Measurements from ENCODE around the gene TAS2R31.
"Not testable (repeated sequence)": the region's sequence is repeated elsewhere in the genome, so short reads cannot be mapped to it uniquely, and the experiment has no call there.

TAS2R31 gene, protein sequence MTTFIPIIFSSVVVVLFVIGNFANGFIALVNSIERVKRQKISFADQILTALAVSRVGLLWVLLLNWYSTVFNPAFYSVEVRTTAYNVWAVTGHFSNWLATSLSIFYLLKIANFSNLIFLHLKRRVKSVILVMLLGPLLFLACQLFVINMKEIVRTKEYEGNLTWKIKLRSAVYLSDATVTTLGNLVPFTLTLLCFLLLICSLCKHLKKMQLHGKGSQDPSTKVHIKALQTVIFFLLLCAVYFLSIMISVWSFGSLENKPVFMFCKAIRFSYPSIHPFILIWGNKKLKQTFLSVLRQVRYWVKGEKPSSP

DNA sequence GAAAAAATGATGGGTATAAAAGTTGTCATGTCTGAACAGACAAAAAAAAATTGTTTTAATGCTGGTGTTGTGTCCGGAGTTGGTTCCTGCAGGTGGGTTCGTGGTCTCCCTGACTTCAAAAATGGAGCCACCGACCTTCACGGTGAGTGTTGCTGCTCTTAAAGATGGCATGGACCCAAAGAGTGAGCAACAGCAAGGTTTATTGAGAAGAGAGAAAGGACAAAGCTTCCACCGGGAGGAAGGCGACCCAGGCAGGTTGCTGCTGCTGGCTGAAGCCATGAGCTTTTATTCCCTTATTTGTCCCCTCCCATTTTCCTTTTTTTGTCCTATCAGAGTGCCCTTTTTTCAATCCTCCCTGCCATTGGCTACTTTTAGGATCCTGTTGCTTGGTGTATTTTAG is at the start of gene TAS2R31:
Gene TAS2R31 (minus strand): TSS at position 101 of the 400 bp plus-strand sequence. CDS start 72 bp downstream, at position 29.
- DNase-seq = no peak

DNA sequence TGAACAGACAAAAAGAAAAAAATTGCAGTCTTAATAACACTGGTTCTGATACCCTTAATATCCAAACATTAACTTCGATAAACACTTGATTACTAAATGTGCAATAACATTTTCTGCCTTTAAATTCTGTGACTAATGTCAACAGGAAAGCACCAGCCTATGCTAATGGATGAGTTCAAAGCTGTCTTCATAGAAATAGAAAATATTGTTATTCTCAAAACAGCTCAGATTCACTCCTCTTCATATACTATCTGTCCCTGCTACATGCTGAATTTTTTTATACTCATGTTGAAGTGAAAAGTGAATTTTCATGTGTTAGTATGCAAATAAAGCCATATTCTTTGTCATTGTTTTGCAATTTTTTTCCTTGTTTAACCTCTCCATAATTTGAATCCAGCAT is 47.0 kb upstream of the TAS2R31 start:
- DNase-seq = no peak

DNA sequence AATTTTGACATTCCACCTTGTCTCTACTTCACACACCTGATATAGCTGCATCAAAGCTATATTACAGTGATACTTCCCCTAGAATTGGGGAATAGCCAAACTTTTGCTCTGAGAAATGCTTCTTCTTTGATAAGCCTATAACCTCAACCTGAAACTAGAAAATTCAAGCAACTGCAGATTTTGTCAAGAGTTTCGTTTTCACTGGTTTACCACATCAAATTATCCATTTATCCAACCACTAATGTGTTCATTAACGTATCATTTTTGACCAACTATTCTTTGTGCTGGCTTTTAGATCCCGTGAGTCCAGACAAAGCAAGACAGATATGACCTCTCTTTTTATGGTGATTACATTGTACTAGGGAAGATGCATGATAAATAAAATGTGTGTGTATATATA is 44.4 kb upstream of the TAS2R31 start:
- DNase-seq = no peak

DNA sequence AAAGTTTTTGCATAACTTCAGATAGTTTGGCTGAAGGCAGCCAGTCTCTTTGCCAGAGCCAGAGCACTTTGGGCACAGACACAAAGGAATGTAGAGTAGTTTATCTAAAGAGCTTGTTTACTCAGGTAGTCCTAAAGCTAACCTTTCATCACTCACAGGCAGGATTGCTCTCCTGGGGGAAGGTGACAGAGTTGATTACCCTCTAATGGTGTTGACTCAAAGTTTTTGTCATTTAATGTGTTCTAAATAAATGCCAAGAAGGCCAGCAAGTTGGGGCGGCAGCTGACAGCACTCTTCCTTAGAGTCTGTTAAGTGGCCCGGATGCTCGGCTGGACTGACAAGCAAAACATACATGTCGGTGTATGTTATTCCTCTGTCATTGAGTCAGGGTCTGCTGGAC is 40.2 kb upstream of the TAS2R31 start:
- no peak for DNase-seq

DNA sequence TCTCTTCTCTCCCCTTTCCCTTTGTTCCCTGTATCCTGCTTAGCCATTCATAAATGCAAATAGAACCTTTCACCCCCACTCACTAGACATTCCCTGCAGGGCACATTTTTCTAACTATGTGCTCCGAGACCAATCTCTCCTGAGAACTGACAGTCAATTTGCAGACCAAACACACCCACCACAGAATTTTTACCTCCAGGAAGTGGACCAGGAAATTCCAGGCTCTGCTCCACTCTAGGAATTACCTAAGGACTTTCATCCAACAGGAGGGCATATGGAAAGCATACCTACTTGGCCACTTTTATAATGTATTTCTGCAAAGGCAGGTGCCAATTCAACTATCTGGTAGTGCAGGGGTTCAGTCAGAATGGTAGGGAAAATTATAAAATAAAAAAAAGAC is 39.8 kb upstream of the TAS2R31 start:
- no peak for DNase-seq

DNA sequence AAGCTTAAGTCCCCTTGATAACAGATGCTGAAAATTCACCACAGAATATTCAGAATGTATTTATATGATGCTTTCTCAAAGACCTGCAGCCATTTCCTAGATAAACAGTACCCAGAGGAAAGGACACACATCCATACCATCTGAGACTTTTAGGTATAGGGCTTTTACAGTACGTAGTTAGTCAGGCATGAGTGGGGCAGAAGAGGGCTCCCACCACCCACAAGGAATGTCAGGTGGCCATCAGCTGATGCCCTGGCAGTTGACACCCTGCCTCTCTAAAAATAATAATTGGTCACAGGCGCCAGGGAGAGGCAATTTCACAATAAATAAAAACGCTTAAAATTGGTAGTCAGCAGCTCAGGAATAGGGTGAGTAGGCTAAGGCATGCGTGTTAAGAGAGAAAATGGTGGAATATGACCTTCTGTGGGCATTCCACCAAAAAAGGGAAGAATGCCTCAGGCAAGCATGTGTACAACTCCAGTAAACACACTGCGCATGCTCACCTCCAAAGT is 38.7 kb upstream of the TAS2R31 start:
- no peak for DNase-seq

DNA sequence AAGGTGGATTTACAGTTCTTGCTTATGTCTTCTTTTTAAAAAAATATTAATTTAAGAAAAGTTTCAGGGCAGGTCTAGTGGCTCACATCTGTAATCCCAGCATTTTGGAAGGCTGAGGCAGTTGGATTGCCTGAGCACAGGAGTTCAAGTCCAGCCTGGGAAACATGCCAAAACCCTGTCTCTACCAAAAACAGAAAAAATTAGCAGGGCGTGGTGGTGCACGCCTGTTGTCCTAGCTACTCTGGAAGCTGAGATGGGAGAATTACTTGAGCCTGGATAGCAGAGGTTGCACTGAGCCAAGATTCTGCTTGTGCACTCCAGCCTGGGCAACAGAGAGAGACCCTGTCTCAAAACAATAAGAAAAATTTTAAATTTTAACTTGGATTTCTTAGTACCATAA is 36.3 kb upstream of the TAS2R31 start:
- DNase-seq = no peak

DNA sequence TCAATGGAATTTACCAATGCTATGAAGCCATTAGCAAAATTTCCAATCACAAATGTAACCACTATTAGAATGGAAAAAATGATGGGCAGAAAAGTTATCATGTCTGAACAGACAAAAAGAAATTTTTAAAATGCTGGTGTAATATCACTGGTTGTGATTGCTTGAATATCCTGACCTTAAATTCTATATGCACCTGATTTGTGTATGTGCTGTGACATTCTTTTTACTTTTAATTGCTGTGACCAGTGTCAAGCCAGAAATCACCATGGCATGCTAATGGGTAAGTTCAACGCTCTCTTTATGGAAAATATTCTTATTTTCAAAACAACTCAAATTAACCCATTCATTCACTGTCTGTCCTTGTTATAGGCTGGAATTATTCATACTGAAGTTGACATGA is 31.0 kb upstream of the TAS2R31 start, which contains the start of gene TAS2R46:
Gene TAS2R46 (minus strand): TSS at position 101 of the 400 bp plus-strand sequence. CDS start 0 bp downstream, at position 101.
- not testable (repeated sequence) for DNase-seq

DNA sequence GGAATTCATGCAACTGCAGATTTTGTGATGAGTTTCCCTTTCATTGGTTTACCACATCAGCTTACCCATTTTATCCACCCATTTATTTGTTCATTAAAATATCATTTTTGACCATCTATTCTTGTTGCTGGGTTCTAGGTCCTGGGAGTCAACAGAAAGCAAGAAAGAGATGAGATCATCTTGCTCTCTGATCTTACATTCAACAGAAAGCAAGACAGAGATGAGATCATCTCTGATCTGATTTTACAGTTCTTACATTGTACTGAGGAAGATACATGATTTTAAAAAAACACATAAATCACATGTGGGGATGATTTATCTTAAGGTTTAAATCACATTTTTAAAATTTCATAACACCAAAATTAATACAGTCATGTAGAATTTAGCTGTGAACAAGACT is 28.6 kb upstream of the TAS2R31 start:
- DNase-seq = no peak

DNA sequence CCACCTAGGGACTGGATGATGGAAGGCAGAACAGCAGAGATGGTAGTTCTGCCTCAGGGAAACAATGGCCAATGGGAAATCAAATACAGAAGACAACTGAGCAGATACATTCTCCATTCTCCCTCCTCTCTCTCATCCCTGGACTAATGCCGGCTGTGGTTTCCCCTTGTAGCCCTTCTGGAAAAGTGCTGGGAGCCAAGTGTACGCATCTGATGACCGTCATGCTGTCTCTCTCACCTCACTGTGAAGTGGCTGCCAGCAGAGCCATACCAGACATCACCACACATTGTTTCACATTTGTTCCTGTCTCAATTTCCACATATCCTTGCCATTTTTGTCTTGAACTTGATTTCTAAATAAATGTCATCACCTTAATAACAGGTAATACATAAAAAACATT is 27.8 kb upstream of the TAS2R31 start:
- no peak for DNase-seq

DNA sequence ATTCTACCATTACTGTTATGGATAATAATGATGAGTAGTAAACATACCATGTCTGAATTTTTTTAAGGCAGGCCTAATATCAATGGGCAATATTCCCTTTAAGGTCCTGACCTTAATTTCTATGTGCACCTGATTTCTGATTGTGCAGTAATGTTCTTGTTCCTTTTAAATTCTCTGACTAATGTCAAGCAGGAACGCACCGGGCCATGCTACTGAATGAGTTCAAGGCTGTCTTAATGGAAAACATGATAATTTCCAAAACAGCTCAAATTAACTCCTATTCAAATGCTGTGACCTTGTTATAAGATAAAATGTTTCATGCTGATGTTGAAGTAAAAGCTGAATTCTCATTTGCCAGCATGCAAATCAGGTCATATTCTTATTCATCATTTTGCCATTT is 24.1 kb upstream of the TAS2R31 start:
- no peak for DNase-seq

DNA sequence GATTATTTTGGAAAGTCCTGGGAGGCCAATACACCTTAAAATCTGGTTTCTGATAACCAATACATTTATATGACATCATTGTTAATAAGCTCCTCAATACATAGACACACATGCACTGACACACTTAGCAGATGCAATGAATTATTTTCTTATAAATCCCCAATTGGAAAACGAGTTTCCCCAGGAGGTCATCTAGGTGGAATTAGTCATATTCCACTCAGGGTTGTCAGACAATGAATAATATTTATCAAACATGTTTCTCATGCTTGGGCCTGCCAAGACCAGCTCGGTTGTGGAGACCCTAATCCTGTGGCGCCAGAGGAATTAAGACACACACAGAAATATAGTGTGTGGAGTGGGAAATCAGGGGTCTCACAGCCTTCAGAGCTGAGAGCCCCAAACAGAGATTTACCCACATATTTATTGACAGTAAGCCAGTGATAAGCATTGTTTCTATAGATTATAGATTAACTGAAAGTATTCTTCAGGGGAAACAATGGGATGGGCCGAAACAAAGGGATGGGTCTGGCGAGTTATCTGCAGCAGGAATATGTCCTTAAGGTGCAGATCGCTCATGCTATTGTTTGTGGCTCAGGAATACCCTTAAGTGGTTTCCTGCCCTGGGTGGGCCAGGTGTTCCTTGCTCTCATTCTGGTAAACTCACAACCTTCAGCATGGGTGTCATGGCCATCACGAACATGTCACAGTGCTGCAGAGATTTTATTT is 18.8 kb upstream of the TAS2R31 start:
- not testable (repeated sequence) for DNase-seq

DNA sequence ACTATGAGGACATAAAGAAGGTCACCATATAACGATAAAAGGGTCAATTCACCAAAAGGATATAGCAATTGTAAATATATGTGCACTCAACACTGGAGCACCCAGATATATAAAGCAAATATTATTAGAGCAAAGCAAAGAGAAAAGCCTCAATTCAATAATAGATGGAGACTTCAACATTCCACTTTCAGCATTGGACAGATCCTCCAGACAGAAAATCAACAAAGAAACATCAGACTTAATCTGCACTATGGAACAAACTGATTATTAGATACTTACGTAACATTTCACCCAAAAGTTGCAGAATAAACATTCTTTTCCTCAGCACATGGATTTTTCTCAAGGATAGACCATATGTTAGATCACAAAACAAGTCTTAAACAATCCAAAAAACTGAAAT is 10.2 kb upstream of the TAS2R31 start:
- not testable (repeated sequence) for DNase-seq

DNA sequence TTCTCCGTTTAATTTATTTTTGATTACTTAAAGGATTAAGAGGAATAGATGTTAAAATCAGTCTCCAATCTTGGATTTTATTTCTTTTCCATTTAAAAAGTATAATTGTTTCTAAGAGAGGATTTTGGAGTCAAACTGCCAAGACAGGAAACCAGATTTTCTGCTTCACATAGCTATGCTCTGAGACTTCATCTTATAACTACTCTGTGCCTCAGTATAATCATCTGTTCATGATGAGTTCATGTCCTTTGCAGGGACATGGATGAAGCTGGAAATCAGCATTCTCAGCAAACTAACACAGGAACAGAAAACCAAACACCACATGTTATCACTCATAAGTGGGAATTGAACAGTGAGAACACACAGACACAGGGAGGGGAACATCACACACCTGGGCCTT is 9.0 kb upstream of the TAS2R31 start:
- DNase-seq = no peak

DNA sequence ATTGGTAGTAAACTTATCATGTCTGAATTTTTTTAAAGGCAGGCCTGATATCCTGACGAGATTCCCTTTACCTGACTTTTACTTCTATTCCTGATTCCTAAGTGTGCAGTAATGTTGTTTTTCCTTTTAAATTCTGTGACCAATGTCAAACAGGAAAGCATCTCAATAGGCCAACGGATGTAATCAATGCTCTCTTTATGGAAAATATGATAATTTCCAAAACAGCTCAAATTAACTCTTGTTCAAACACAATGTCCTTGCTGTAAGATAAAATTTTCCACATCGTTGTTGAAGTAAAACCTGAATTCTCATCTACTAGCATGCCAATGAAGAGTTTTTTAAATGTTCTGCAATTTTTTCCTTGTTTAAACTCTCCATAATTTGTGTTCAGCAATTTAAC is 8.0 kb upstream of the TAS2R31 start:
- DNase-seq = no peak

DNA sequence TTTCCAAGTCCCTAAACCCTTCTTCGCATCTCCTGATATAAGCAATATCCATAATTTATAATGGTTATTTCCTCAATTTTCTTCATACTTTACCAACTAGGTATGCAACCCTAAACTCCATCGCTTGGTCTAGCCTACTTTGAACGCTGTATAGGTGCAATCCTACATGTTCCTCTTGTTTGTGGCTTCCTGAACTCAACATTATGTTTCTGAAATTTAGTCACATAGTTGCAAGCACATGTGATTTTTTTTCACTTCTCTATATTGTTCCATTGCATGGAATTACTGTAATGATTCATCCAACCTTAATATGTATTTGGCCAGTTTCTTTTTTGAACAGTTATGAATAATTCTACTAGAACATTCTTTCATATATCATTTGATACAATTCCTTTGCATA is 2.8 kb upstream of the TAS2R31 start:
- not testable (repeated sequence) for DNase-seq

DNA sequence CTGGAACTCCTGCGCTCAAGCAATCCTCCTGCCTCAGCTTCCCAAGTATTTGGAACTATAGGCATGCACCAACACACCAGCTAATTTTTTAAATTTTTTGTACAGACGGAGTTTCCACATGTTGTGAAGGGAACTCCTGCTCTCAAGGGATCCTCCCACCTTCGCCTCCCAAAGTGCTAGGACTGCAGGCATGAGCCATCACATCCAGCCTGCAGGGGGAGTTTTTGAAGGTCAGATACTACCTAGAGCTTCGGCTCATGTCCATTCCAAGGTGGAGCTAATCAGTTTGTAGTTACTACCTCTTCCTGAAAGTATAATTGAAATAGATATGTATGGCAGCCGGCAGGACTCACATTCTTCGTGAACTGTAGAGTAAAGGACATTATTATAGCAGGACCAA is 5.1 kb downstream of the TAS2R31 start:
- DNase-seq = no peak

DNA sequence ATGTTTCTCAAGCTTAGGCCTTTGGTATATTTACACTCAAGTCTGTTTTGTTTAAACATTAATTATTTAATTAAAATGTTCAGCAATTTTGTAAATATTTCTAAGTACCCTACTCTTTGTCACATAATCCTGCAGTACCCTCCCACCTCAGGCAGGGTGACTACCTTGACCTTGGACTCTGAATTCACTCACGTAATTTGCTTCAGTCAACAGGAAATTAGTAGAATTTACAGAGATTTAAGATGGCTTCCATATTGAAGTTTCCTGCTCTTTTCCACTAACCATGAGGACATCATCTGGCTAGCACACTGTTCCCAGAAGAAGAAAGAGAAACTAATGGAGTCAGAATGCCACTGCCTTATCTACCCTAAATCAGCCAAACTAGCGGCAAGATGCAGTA is 7.8 kb downstream of the TAS2R31 start:
- DNase-seq = no peak

DNA sequence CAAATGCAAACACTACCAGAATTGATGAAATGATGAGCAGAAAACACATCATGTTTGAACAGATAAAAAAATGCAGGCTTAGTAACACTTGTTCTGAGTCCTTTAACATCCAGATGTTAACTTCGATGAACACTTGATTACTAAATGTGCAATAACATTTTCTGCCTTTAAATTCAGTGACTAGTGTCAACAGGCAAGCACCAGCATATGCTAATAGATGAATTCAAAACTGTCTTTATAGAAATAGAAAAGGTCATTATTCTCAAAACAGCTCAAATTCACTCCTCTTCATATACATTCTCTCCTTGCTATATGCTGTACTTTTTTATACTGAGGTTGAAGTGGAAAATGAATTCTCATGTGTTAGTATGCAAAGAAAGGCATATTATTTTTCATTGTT is 8.7 kb downstream of the TAS2R31 start, which contains the start of gene TAS2R19:
Gene TAS2R19 (minus strand): TSS at position 101 of the 400 bp plus-strand sequence. CDS start 49 bp downstream, at position 52.
- DNase-seq = no peak

DNA sequence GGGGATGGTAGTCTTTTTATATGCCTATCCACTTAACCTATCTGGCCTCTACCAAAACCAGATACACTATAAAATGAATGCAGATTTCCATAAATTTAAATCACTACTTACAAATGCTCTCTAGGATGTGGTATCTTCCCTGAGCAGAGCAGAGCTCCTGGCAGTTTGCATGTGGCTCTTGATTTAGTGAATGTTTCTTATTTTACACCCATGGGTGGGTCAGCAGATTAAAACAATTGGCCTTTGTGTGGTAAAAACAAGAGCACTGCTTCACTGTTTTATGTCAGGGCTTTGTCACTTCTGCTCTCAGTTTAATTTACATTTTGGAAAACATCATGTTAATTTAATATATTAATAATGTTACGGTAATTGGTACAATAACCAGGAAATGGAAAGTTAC is 14.3 kb downstream of the TAS2R31 start:
- no peak for DNase-seq

DNA sequence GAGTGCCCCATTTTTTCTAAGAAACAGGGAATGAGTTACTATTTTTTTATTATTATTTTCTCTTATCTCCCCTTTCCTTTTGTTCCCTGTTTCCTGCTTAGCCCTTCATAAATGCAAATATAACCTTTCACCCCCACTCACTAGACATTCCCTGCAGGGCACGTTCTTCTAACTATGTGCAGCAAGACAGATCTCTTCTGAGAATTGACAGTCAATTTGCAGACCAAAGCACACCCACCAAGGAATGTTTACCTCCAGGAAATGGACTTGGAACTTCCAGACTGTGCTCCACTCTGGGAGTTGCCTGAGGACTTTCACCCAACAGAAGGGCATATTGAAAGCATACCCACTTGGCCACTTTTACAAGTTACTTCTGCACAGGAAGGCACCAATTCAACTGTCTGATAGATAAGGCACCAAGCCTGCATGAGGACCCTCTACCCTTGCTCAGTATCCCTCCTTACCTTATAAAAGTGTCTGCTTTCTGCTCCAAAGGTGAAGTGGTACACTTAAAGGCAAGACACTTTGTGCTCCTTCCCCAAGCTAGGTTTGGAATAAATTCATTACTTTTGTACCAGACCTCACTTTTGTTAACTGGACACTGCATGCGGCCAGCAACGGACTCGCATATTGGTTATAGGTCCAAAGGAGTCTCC is 15.3 kb downstream of the TAS2R31 start:
- DNase-seq = no peak

DNA sequence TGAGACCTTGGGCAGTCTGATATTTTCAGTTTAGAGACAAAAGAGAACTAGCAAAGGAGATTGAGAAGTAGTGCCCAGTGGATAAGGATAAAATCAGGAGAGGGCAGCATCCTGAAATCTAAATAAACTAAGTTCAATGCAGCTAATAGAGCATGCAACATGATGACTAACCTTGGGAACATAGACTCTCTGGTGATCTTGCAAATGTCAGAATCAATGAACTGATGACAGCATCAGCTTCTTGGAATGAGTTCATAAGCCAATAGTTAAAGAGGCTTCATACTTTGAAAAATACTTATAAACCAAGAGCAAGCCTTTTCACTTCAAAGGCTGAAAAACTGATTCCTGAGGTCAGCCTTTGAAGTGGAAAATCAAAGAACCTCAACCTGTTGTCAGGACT is 17.0 kb downstream of the TAS2R31 start:
- no peak for DNase-seq

DNA sequence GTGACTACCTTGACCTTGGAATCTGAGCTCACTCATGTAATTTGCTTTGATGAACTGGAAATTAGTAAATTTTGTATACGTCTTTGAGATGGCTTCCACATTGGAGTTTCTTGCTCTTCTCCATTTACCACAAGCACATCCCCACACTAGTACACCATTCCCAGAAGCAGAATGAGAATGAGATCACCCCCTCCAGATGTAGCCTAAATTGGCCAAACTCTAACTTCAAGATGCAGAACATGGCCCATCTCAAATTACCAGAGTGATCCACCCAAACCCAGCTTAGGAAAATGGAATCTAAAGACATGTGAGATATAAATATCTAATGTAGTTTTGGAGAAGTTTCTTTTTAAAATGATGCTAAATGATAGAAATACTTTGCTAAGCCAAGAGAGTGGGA is 23.6 kb downstream of the TAS2R31 start:
- DNase-seq = no peak

DNA sequence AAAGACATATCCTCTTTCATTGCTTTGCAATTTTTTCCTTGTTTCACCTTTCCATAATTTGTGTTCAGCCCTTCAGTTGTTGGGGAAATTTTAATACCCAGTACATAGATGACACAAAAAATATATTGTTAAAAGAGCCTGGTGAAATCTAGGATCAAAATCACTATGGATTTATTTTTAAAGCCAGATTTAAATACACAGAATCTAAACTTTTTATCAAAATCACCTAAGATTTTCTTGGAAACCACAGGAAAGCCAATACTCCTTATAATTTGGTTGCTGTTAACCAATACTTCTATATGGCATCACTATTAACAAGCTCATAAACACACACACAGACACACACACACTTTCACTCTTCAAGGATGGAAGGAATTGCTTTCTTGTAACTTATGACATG is 33.0 kb downstream of the TAS2R31 start, which contains the start of gene TAS2R20:
Gene TAS2R20 (minus strand): TSS at position 101 of the 400 bp plus-strand sequence. CDS start 429 bp downstream, outside the sequence.
- no peak for DNase-seq

Measured in activated T-cell treated with anti-CD3 and anti-CD28 coated beads for 4 hours (primary cell).